Endothelial cell of umbilical vein (primary cell): ENCODE measurements around the gene FEM1C. TPM values are rescaled to one million over a fixed set of nuclear protein-coding genes. Genes with fewer than 3 reads are reported as not detected.
A peak's percentile ranks its signal among the peaks of the same experiment; 100 is the strongest.

ENCODE experiments used
- BruUV-seq: library from RNA; stranded (reverse); fragments of 400-500 nt; replicated peaks from 2 replicates; lab custom pipeline; 2021; lab: Mats Ljungman, UMichigan
- CTCF ChIA-PET: fragments of 300-600, 350-600 bp; sonication (Branson Sonifier 250); formaldehyde crosslinking; loops from one replicate; lab custom pipeline; 2021; ENCODE audit warnings: antibody characterized with exemption, inconsistent platforms; lab: Charles Lee
- POLR2A ChIA-PET: fragments of 300-600, 350-600 bp; sonication (Branson Sonifier 250); formaldehyde crosslinking; loops from one replicate; lab custom pipeline; 2021; ENCODE audit warnings: antibody characterized with exemption, inconsistent platforms; lab: Charles Lee
- DNase-seq: peaks from one replicate; pipeline ENCODE4 v3.0.0-alpha.2; 2011; ENCODE audit warnings: low read depth, low spot score
- FAIRE-seq: peaks from 2 replicates; lab custom pipeline; 2011; peaks lifted over from hg19 to GRCh38; lab: Jason Lieb, UNC
- H2AFZ ChIP-seq: 2 replicates; pipeline ENCODE4 v1.6.0; 2012; ENCODE audit warnings: low read depth, low read length, control low read depth, inconsistent platforms
- H3K27ac ChIP-seq: 2 replicates; pipeline ENCODE4 v1.5.1; 2011; ENCODE audit warnings: low read depth, mild to moderate bottlenecking, control low read depth, low read length, moderate library complexity; ENCODE audit not compliant: insufficient read depth
- H3K27me3 ChIP-seq, 2 experiments: 2 replicates each; pipeline versions ENCODE4 v1.6.0 to v1.6.1; 2011; ENCODE audit warnings: low read length in 2 of 2, mixed read lengths in 1 of 2; ENCODE audit not compliant: control insufficient read depth in 2 of 2, insufficient read depth in 2 of 2
- H3K36me3 ChIP-seq, 2 experiments: 2 replicates in 1 of 2; 3 replicates in 1 of 2; pipeline ENCODE4 v1.5.1; 2011; ENCODE audit warnings: low read length in 2 of 2, mild to moderate bottlenecking in 1 of 2, moderate library complexity in 1 of 2; ENCODE audit not compliant: control insufficient read depth in 2 of 2, insufficient read depth in 2 of 2; ENCODE audit errors: extremely low read depth in 1 of 2
- H3K4me1 ChIP-seq: 3 replicates; pipeline ENCODE4 v1.5.1; 2011; ENCODE audit warnings: mild to moderate bottlenecking, low read length; ENCODE audit not compliant: control insufficient read depth, insufficient read depth; ENCODE audit errors: extremely low read depth
- H3K4me2 ChIP-seq: 2 replicates; pipeline ENCODE4 v1.6.1; 2011; ENCODE audit warnings: low read length, control low read depth, mixed read lengths; ENCODE audit not compliant: insufficient read depth
- H3K4me3 ChIP-seq, 3 experiments: fragments of 200-600 bp in 1 of 3; sonication (generic), shearing (Covaris generic) in 1 of 3; replicated peaks in 1 of 3; 2 replicates each; pipeline ENCODE4 v1.5.1; 2011 to 2016; ENCODE audit warnings: control low read depth in 3 of 3, low read length in 3 of 3, mild to moderate bottlenecking in 2 of 3, inconsistent platforms in 1 of 3, low read depth in 1 of 3, moderate library complexity in 1 of 3; ENCODE audit not compliant: insufficient read depth in 1 of 3
- H3K79me2 ChIP-seq: 2 replicates; pipeline ENCODE4 v1.6.0; 2012; ENCODE audit warnings: low read length, inconsistent platforms; ENCODE audit not compliant: control insufficient read depth, insufficient read depth
- H3K9ac ChIP-seq: replicated peaks from 2 replicates; pipeline ENCODE3; 2011; ENCODE audit warnings: low read length, control low read depth; ENCODE audit not compliant: insufficient read depth; ENCODE audit errors: extremely low read depth
- H3K9me1 ChIP-seq: replicated peaks from 3 replicates; pipeline ENCODE4 v1.6.0; 2011; ENCODE audit warnings: mild to moderate bottlenecking, low read length; ENCODE audit not compliant: control insufficient read depth, insufficient read depth; ENCODE audit errors: extremely low read depth
- H3K9me3 ChIP-seq: replicated peaks from 2 replicates; pipeline ENCODE4 v1.5.1; 2012; ENCODE audit warnings: low read length, inconsistent platforms; ENCODE audit not compliant: control insufficient read depth, insufficient read depth
- H4K20me1 ChIP-seq: replicated peaks from 2 replicates; pipeline ENCODE3; 2011; ENCODE audit warnings: mild to moderate bottlenecking, low read length; ENCODE audit not compliant: control insufficient read depth, insufficient read depth; ENCODE audit errors: extremely low read depth
- CTCF ChIP-seq, 2 donors: IDR thresholded peaks; 1 replicate in 1 of 2; 2 replicates in 1 of 2; pipeline ENCODE4 v1.5.1; 2011; ENCODE audit warnings: low read length in 2 of 2, mild to moderate bottlenecking in 2 of 2, moderate library complexity in 2 of 2, control low read depth in 1 of 2, inconsistent platforms in 1 of 2, low read depth in 1 of 2; ENCODE audit not compliant: insufficient read depth in 1 of 2; ENCODE audit errors: extremely low read depth in 1 of 2
- EZH2 ChIP-seq: IDR thresholded peaks from 2 replicates; pipeline ENCODE4 v1.6.1; 2012; ENCODE audit warnings: borderline replicate concordance, low read depth, mild to moderate bottlenecking, moderate library complexity, low read length, inconsistent platforms; ENCODE audit not compliant: severe bottlenecking
- FOS ChIP-seq: IDR thresholded peaks from 2 replicates; pipeline ENCODE4 v1.6.1; 2011; ENCODE audit warnings: mild to moderate bottlenecking, low read length, moderate library complexity, borderline replicate concordance; ENCODE audit not compliant: insufficient read depth
- GATA2 ChIP-seq: IDR thresholded peaks from 2 replicates; pipeline ENCODE4 v1.7.0; 2011; ENCODE audit warnings: low read depth, mild to moderate bottlenecking, moderate library complexity, mixed read lengths, low read length; ENCODE audit not compliant: insufficient read length, insufficient read depth
- JUN ChIP-seq: IDR thresholded peaks from 2 replicates; pipeline ENCODE4 v1.6.1; 2011; ENCODE audit warnings: borderline replicate concordance, low read depth; ENCODE audit not compliant: insufficient read length, insufficient read depth
- MYC ChIP-seq: IDR thresholded peaks from one replicate; pipeline ENCODE4 v1.6.1; 2011; ENCODE audit warnings: mild to moderate bottlenecking, low read depth, low read length
- POLR2A ChIP-seq: IDR thresholded peaks from 2 replicates; pipeline ENCODE4 v1.6.1; 2012; ENCODE audit warnings: low read depth, mild to moderate bottlenecking, control low read depth, low read length
- POLR2AphosphoS5 ChIP-seq: IDR thresholded peaks from 2 replicates; pipeline ENCODE4 v1.6.1; 2012; ENCODE audit warnings: low read depth, mild to moderate bottlenecking, control low read depth, low read length, moderate library complexity; ENCODE audit not compliant: insufficient read depth
- dilution Hi-C: fragments of 300-500 bp; cut with MboI; formaldehyde crosslinking; loops from one replicate; pipeline ENCODE4 v1.15.0; 2019; ENCODE audit warnings: low sequenced_read_pairs; ENCODE audit not compliant: extremely low pct_ligation_motif_present
- intact Hi-C: fragments of 100-400 bp; cut with micrococcal nuclease; formaldehyde crosslinking; loops from one replicate; pipeline ENCODE4 v1.10.0; 2022
- polyA plus RNA-seq, 4 experiments: library from polyadenylated mRNA; depleted of rRNA in 3 of 4; stranded (reverse) in 3 of 4; unstranded in 1 of 4; fragments of >200 nt; gene quantifications; 2 replicates each; pipeline versions ENCODE4 v1.2.1 to v1.2.3, GENCODE V29; 2011 to 2012; ENCODE audit warnings: missing spikeins in 1 of 4
- total RNA-seq: library from RNA; stranded (reverse); gene quantifications from 2 replicates; pipeline ENCODE4 v1.2.3, GENCODE V29; 2021
- TF ChIP-seq, protein P1 (sequence below): IDR thresholded peaks from 2 replicates; pipeline ENCODE4 v1.6.1; 2011; ENCODE audit not compliant: insufficient read depth, insufficient read length

FEM1C gene
- total and polyA plus RNA-seq, 2 donors (not counting 3 experiments of a cell fraction or from before 2014, with no cell fraction given) = 6.2 to 16.0 TPM

- TF ChIP-seq POLR2A (peak; percentile 33), JUN (no peak)
- intact Hi-C loops = loop anchor here (1.0 to 5.0 kb wide), 10 partner anchors 14 to 298 kb away; partner anchors contain the start of genes AP3S1, ATG12 and TMED7
- H3K36me3 ChIP-seq = peaks cover 0 to 5% of the 10 kb centered on the region in 2 experiments
- H3K9me3 ChIP-seq = no peaks in the 10 kb centered on the region
- dilution Hi-C loops = loop anchor here (25.0 kb wide), 1 partner anchor 232 kb away; no protein-coding TSS in a partner anchor
- FAIRE-seq (no peak), DNase-seq (peak; percentile 65)
- ChIA-PET POLR2A (interaction anchor here (0.7 to 2.1 kb wide), 9 partner anchors 9 to 234 kb away, joined by 3 to 10 read pairs (median 3); no protein-coding TSS in a partner anchor), CTCF (interaction anchor here (0.8 to 5.5 kb wide), 10 partner anchors 10 to 234 kb away, joined by 3 to 45 read pairs (median 4); no protein-coding TSS in a partner anchor)
- H4K20me1 ChIP-seq = peaks cover 29% of the 10 kb centered on the region
- no peaks in the 10 kb centered on the region for H3K27me3 ChIP-seq
- no TSS peak for BruUV-seq
- peak overlapping the region; percentile 93 for H3K9ac ChIP-seq
- H3K4me3 ChIP-seq = peak overlapping the region; percentile 90 to 99 (median 97)
- peaks cover 49% of the 10 kb centered on the region for H3K79me2 ChIP-seq
- no peaks in the 10 kb centered on the region for H3K9me1 ChIP-seq
- no peak overlapping the region for H2AFZ ChIP-seq
- H3K27ac ChIP-seq = peak overlapping the region; percentile 89
- peaks cover 25% of the 10 kb centered on the region for H3K4me1 ChIP-seq
- peak overlapping the region; percentile 99 for H3K4me2 ChIP-seq
Measured at GRCh38 chr5:115544043-115544435, 536 bp downstream of the FEM1C start.

GRCh38 chr5:115543365-115544042 is 1.1 kb downstream of the FEM1C start:
- Histone ChIP-seq H3K79me2 (peaks cover 55% of the 10 kb centered on the region), H3K9me3 (no peaks in the 10 kb centered on the region), H3K4me2 (peak overlapping the region; percentile 99), H3K36me3 (peaks cover 0 to 10% of the 10 kb centered on the region in 2 experiments), H3K4me3 (peak overlapping the region; percentile 90 to 99 (median 97)), H3K27ac (peak overlapping the region; percentile 89), H2AFZ (no peak overlapping the region), H3K9me1 (no peaks in the 10 kb centered on the region), H3K4me1 (peaks cover 25% of the 10 kb centered on the region), H3K9ac (peak overlapping the region; percentile 93), H3K27me3 (no peaks in the 10 kb centered on the region), H4K20me1 (peaks cover 34% of the 10 kb centered on the region)
- intact Hi-C loops (loop anchor here (1.0 to 5.0 kb wide), 10 partner anchors 15 to 299 kb away; partner anchors contain the start of genes AP3S1, ATG12 and TMED7), dilution Hi-C loops (loop anchor here (25.0 kb wide), 1 partner anchor 231 kb away; no protein-coding TSS in a partner anchor)
- TF ChIP-seq POLR2A (no peak), POLR2AphosphoS5 (no peak), CTCF (IDR thresholded peaks at IDR 0.05; ENCODE audit: extremely low read depth in 1 of 2, insufficient read depth in 1 of 2, low read depth in 1 of 2, low read length in 2 of 2) (no peak), JUN (no peak), MYC (no peak), GATA2 (no peak), EZH2 (no peak), FOS (no peak)
- TF ChIP-seq, protein P1, sequence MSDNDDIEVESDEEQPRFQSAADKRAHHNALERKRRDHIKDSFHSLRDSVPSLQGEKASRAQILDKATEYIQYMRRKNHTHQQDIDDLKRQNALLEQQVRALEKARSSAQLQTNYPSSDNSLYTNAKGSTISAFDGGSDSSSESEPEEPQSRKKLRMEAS = no peak
- DNase-seq = no peak
- ChIA-PET POLR2A (interaction anchor here (0.8 to 2.1 kb wide), 6 partner anchors 11 to 336 kb away, joined by 3 to 10 read pairs (median 4); no protein-coding TSS in a partner anchor), CTCF (interaction anchor here (0.7 to 5.5 kb wide), 9 partner anchors 9 to 234 kb away, joined by 3 to 45 read pairs (median 4); no protein-coding TSS in a partner anchor)
- no peak for FAIRE-seq
- BruUV-seq = TSS peak; percentile 35
